Right ventricle myocardium superior (tissue), 1 donor: ENCODE data around the gene PALS2. TPM values are rescaled to one million over a fixed set of nuclear protein-coding genes. Genes with fewer than 3 reads are reported as not detected.

Source experiments
- ATAC-seq: fragments of 200-7000 bp; cut with Tn5 transposase; one replicate; pipeline ENCODE4 v1.9.1; 2020; ENCODE audit warnings: mild to moderate bottlenecking; ENCODE audit not compliant: poor library complexity
- DNase-seq: peaks from one replicate; pipeline ENCODE4 v3.0.0-alpha.2; 2020
- intact Hi-C: fragments of 100-400 bp; cut with DNase I; formaldehyde crosslinking; loops from one replicate; pipeline ENCODE4 v1.11.2; 2022
- total RNA-seq: library from RNA; stranded (reverse); fragmentation: NEBNext Ultra II Directional; extraction: Animal tissue kit (Norgen Biotek cat#: 25700); gene quantifications from one replicate; pipeline ENCODE4 v1.2.1, GENCODE V29; 2021
- donor health status: DM: no; HTN: yes; CAD: no; lungs with severe emphysema.

PALS2 gene
- total RNA-seq, 1 donor from 2014 or later = 9.1 TPM

DNA sequence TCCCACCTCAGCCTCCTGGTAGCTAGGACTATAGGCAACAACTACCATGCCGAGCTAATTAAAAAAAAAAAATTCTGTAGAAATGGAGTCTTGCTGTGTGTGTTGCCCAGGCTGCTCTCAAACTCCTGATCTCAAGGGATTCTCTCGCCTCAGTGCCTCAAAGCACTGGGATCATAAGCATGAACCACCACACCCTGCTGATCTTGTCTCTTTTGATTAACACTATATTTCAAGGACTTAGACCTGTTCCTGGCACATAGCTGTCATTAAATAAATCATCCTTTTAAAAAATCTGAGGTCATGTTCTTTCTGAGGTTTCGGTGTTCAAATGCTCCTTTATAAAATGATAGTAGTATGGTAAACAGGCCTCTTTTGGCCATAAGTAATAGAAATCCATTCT is 4.8 kb downstream of the PALS2 start:
- ATAC-seq = no peak
- intact Hi-C loops = no loop called here
- DNase-seq = no peak

DNA sequence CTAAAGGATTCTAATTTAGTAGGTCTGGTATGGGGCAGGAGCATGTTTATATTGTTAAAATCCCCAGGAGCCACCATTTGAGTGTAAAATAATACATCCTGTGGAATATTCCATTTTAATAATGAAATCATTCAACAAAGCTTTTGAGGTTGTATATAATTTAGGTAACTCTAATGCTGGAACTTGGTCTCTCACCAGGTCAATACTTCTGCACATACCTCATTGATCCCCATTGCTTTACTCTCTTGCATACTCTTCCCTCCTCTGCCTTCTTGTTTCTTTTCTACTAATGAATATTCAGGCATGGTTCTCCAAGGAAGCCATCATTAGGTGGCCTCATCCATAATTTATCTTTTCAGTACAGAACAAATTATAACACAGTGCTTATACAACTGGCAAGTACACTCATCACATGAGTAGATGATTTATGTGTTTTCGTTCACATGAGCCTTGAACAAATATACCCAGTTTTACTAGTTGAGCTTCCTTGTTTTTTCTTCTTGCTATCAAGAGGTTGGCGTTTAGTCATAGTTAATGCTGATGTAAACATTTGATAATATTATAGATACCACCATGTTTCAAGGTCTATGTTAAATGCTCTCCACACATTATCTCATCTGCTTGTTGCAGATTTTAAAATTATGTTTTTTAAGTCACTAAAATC is 7.2 kb downstream of the PALS2 start:
- intact Hi-C loops = loop anchor here (10.0 kb wide), 1 partner anchor 74 kb away; no protein-coding TSS in a partner anchor
- no peak for DNase-seq
- no peak for ATAC-seq

DNA sequence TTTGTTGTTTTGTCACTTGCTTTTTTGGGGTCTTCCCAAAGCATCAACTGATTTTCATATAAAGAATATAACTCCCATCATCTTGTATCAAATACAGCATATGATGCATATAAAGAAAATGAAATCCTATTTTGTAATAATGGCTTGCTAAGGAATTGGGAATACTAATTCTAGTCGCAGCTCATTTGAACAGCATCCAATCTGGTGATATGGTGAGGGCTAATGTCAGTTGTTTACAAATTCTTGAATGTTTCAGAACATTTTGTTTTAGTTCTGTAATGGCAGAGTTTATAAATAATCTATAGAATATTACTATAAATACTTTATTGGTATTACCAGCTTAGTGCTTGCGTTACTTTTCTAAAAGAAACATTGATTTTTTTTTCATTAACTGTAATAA is 8.9 kb downstream of the PALS2 start:
- no peak for ATAC-seq
- intact Hi-C loops = loop anchor here (10.0 kb wide), 1 partner anchor 73 kb away; no protein-coding TSS in a partner anchor
- DNase-seq = no peak

DNA sequence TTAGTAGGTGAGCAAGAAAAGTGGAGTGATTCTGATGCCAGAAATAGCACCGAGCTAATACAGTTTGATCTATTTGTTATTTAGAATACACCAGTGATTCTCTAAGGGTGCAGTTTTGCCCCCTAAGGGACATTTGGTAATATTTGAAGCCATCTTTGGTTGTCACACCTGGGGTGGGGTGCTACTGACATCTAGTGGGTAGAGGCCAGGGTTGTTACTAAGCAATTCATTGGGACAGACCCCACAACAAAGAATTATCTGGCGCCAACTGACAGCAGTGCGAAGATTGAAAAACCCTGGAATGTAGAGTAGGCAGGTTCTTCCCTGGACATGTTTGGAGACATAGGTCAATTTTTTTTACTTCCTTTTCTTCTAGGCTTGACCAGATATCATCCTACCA is 14.6 kb downstream of the PALS2 start:
- intact Hi-C loops = loop anchor here (10.0 kb wide), 1 partner anchor 67 kb away; no protein-coding TSS in a partner anchor
- peak; percentile 34 for ATAC-seq
- DNase-seq = no peak

DNA sequence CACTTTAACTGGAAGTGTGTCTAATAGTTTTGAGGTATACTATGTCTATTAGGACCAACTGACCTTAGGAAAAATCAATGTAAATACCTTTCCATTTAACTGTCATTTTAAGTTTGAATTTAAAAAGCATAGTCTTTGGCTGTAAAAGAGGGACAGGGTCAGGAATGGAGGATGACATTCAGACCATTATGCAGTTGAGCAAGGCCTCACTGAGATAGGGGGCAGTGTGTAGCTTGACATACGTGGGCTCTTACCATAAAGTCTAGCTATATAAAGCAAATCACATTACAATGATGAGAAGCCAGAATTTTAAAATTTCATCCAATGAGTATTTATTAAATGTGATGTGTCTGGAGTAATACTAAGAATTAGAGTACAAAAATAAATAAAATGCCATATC is 17.9 kb downstream of the PALS2 start:
- no peak for ATAC-seq
- intact Hi-C loops = no loop called here

DNA sequence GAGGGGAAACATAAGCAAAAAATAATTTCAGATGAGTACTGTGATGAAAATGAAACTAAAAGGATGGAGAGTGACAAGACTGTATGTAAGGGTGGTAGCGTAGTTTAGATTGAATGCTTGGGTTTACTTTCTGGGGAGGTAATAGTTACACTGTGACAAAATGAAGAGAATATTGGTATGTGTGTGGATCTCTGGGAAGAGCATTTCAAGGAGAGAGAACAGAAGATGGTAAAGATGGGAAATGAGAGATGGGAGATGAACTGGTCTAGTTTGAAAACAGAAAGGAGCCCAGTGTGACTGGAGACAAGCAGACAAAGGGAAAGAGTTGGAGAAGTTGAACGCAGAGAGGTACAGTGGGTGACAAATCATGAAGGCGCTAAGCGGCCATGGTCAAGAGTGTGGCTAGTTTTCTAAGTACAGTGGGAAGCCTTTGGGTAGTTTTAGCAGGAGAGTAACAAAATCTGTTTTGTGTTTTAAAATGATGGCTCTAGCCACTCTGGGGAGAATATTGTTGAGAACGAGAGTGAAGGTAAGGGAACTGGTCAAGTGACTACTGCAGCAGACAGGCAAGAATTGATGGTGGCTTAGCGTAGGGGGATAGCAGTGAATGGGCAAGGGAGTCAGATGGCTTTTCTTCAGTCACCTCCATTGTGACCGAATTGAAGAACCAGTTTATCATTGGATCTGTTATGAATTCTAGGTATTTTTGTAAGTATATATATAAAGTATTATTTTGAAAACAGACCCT is 22.6 kb downstream of the PALS2 start:
- intact Hi-C loops = no loop called here
- no peak for ATAC-seq
- DNase-seq = no peak

More for the DNA sequence above, 17.9 kb downstream of the PALS2 start:
- no peak for DNase-seq

GRCh38 chr7:24597014-24597413 is 23.8 kb downstream of the PALS2 start:
- ATAC-seq (no peak), DNase-seq (no peak)
- intact Hi-C loops = no loop called here

GRCh38 chr7:24601600-24601999 is 28.3 kb downstream of the PALS2 start:
- intact Hi-C loops = no loop called here
- no peak for DNase-seq
- no peak for ATAC-seq

GRCh38 chr7:24602860-24603456 is 29.7 kb downstream of the PALS2 start:
- intact Hi-C loops = no loop called here
- DNase-seq (no peak), ATAC-seq (no peak)

GRCh38 chr7:24604630-24605029 is 31.4 kb downstream of the PALS2 start:
- DNase-seq (no peak), ATAC-seq (no peak)
- intact Hi-C loops = no loop called here

DNA sequence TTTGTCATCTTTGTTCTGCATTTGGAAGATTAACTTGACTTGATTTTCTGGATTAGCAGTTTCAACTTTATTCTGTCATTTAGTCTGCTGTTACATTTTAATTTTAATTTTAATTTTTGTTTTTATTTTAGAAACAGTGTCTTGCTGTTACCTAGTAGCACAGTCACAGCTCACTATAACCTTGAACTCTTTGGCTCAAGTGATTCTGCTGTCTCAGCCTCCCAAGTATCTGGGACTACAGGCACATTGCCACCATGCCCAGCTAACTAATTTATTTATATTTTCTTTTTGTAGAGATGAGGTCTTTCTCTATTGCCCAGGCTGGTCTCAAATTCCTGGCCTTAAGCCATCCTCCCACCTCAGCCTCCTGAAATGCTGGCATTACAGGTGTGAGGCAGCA is 35.3 kb downstream of the PALS2 start:
- intact Hi-C loops = no loop called here
- ATAC-seq (no peak), DNase-seq (no peak)

DNA sequence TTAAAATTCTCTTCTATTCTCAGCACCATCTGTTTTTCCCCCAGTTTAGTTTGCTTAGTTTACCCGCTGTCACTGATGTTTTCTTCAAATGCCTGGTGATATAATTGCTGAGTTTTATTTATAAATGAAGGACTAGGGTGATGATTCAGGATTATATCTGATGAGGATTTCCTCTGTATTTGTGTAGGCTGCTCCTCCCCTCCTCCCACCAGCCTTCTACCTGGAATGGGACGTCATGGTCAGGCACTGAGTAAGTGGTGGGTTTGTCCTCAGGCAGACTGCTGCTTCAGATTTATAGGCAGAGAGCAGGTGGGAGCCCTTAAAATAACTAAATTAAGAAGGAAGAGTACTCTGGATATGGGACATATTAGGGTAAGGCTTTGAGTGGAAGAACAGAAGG is 35.8 kb downstream of the PALS2 start:
- DNase-seq (no peak), ATAC-seq (no peak)
- intact Hi-C loops = no loop called here

GRCh38 chr7:24609570-24609969 is 36.3 kb downstream of the PALS2 start:
- DNase-seq = no peak
- intact Hi-C loops = no loop called here
- no peak for ATAC-seq

GRCh38 chr7:24611130-24611529 is 37.9 kb downstream of the PALS2 start:
- no peak for ATAC-seq

DNA sequence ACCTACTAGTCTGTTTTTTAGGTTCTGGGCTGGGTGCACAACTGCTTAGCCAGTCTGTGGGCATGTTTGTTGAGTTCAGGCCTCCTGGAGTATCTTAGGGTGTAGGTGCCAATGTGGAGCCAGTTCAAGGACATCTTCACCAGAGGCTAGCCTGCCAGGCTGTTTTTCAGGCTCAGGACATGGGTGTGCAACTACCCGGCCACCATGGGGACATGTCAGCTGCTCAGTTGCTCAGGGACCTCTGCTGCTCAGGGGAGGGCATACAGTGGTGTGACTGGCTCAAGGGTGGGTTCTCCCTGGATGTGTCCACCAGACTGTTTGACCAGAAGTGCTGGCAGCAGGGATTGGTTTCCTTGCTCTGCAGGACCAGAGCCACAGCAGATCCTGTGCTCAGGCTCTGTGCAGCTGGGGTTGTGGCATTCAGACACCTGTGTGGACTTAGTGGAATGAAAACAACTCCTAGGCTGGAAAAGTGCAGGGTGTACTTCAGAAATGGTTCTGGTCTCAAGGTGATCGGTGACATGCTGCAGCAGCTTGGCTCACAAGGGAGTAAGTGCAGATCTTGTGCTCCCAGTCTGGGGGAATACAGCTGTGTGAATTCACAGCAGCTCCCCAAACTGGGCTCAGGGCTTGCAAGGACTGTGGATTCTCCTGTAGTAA is 44.8 kb downstream of the PALS2 start:
- ATAC-seq = no peak
- intact Hi-C loops = no loop called here
- DNase-seq = no peak

More at GRCh38 chr7:24611130-24611529, 37.9 kb downstream of the PALS2 start:
- no peak for DNase-seq
- intact Hi-C loops = no loop called here

DNA sequence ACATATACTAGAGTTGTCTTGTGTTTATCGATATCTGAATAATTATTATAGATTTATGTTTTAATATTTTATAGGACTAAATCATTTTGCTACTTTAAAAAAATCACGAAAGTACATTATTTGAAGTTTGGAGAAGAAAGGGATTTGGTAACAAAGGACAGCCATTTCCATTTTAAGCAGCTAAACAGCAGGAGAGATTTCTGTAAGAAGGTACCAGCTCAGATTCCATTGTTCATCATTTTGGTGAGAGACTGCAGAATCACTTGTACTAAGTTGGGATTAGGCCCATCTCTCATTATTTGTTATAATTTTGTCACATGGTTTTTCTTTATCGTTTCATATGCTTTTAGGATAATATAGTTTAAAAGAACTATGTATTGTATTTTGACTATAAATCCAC is 46.7 kb downstream of the PALS2 start:
- ATAC-seq (no peak), DNase-seq (no peak)
- intact Hi-C loops = no loop called here

DNA sequence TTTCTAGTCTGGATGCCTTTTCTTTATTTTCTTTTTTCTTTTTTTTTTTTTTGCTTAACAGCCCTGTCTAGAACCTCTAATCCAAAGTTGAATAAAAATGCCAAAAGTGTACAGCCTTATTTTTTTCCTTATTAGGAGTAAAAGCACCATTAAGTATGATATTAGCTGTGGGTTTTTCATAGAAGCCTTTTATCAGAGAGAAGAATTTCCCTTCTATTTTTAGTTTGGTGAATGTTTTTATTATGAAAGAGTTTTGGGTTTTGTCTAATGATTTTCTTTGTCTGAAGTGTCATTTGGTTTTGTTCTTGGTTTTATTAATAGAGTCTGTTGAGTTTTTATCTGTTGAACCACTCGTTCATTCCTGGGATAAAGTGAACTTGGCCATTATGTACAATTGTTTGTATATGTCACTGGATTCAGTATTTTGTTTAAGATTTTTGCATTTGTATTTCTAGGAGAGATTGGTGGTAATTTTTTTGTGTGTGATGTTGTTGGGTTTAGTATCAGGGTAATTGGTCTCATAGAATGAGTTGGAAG is 49.5 kb downstream of the PALS2 start:
- no peak for ATAC-seq
- intact Hi-C loops = no loop called here
- no peak for DNase-seq
